ENCODE measurements around the gene L3MBTL4.
"Not testable (repeated sequence)": the region's sequence is repeated elsewhere in the genome, so short reads cannot be mapped to it uniquely, and the experiment has no call there.

Gene L3MBTL4

GRCh38 chr18:6289843-6290242 lies 124.9 kb downstream of the L3MBTL4 start:
- H3K4me1 ChIP-seq (ENCODE audit: control insufficient read depth in 1 of 2, insufficient read depth in 2 of 2, low read length in 2 of 2) = no peaks in the 10 kb centered on the region
- no peak overlapping the region for H3K27ac ChIP-seq (ENCODE audit: low read length)
- H3K36me3 ChIP-seq (ENCODE audit: control insufficient read depth in 1 of 2, insufficient read depth in 2 of 2, low read length in 2 of 2) = peaks cover 0 to 5% of the 10 kb centered on the region in 2 donors
- H3K4me3 ChIP-seq (ENCODE audit: low read depth in 1 of 2, low read length in 2 of 2) = no peak overlapping the region
- H3K9me3 ChIP-seq (ENCODE audit: control insufficient read depth in 1 of 2, low read length in 2 of 2) = no peaks in the 10 kb centered on the region
- no peaks in the 10 kb centered on the region for H3K27me3 ChIP-seq (ENCODE audit: low read depth, low read length)

GRCh38 chr18:6286585-6286984 lies 128.1 kb downstream of the L3MBTL4 start:
- Histone ChIP-seq H3K36me3 (ENCODE audit: control insufficient read depth in 1 of 2, insufficient read depth in 2 of 2, low read length in 2 of 2) (peaks cover 0 to 9% of the 10 kb centered on the region in 2 donors), H3K9me3 (ENCODE audit: control insufficient read depth in 1 of 2, low read length in 2 of 2) (no peaks in the 10 kb centered on the region), H3K27me3 (ENCODE audit: low read depth, low read length) (no peaks in the 10 kb centered on the region), H3K4me1 (ENCODE audit: control insufficient read depth in 1 of 2, insufficient read depth in 2 of 2, low read length in 2 of 2) (no peaks in the 10 kb centered on the region), H3K4me3 (ENCODE audit: low read depth in 1 of 2, low read length in 2 of 2) (no peak overlapping the region), H3K27ac (ENCODE audit: low read length) (no peak overlapping the region)

GRCh38 chr18:6284761-6285160 lies 129.9 kb downstream of the L3MBTL4 start:
- peaks cover 0 to 9% of the 10 kb centered on the region in 2 donors for H3K36me3 ChIP-seq (ENCODE audit: control insufficient read depth in 1 of 2, insufficient read depth in 2 of 2, low read length in 2 of 2)
- no peak overlapping the region for H3K4me3 ChIP-seq (ENCODE audit: low read depth in 1 of 2, low read length in 2 of 2)
- no peaks in the 10 kb centered on the region for H3K4me1 ChIP-seq (ENCODE audit: control insufficient read depth in 1 of 2, insufficient read depth in 2 of 2, low read length in 2 of 2)
- no peaks in the 10 kb centered on the region for H3K9me3 ChIP-seq (ENCODE audit: control insufficient read depth in 1 of 2, low read length in 2 of 2)
- H3K27me3 ChIP-seq (ENCODE audit: low read depth, low read length) = no peaks in the 10 kb centered on the region
- H3K27ac ChIP-seq (ENCODE audit: low read length) = no peak overlapping the region

GRCh38 chr18:6284300-6284699 lies 130.4 kb downstream of the L3MBTL4 start:
- Histone ChIP-seq H3K36me3 (ENCODE audit: control insufficient read depth in 1 of 2, insufficient read depth in 2 of 2, low read length in 2 of 2) (peaks cover 0 to 9% of the 10 kb centered on the region in 2 donors), H3K9me3 (ENCODE audit: control insufficient read depth in 1 of 2, low read length in 2 of 2) (no peaks in the 10 kb centered on the region), H3K4me1 (ENCODE audit: control insufficient read depth in 1 of 2, insufficient read depth in 2 of 2, low read length in 2 of 2) (no peaks in the 10 kb centered on the region), H3K27ac (ENCODE audit: low read length) (no peak overlapping the region), H3K4me3 (ENCODE audit: low read depth in 1 of 2, low read length in 2 of 2) (no peak overlapping the region), H3K27me3 (ENCODE audit: low read depth, low read length) (no peaks in the 10 kb centered on the region)

- Histone ChIP-seq H3K4me3 (ENCODE audit: low read depth in 1 of 2, low read length in 2 of 2) (no peak overlapping the region), H3K27me3 (ENCODE audit: low read depth, low read length) (no peaks in the 10 kb centered on the region), H3K4me1 (ENCODE audit: control insufficient read depth in 1 of 2, insufficient read depth in 2 of 2, low read length in 2 of 2) (no peaks in the 10 kb centered on the region), H3K27ac (ENCODE audit: low read length) (no peak overlapping the region), H3K36me3 (ENCODE audit: control insufficient read depth in 1 of 2, insufficient read depth in 2 of 2, low read length in 2 of 2) (peaks cover 0 to 9% of the 10 kb centered on the region in 2 donors), H3K9me3 (ENCODE audit: control insufficient read depth in 1 of 2, low read length in 2 of 2) (no peaks in the 10 kb centered on the region)
Observed at GRCh38 chr18:6281874-6282273, 132.8 kb downstream of the L3MBTL4 start.

- Histone ChIP-seq H3K27me3 (ENCODE audit: low read depth, low read length) (no peaks in the 10 kb centered on the region), H3K4me3 (ENCODE audit: low read depth in 1 of 2, low read length in 2 of 2) (no peak overlapping the region), H3K27ac (ENCODE audit: low read length) (no peak overlapping the region), H3K36me3 (ENCODE audit: control insufficient read depth in 1 of 2, insufficient read depth in 2 of 2, low read length in 2 of 2) (peaks cover 0 to 8% of the 10 kb centered on the region in 2 donors), H3K4me1 (ENCODE audit: control insufficient read depth in 1 of 2, insufficient read depth in 2 of 2, low read length in 2 of 2) (no peaks in the 10 kb centered on the region), H3K9me3 (ENCODE audit: control insufficient read depth in 1 of 2, low read length in 2 of 2) (no peaks in the 10 kb centered on the region)
Observed at GRCh38 chr18:6280211-6280743, 134.4 kb downstream of the L3MBTL4 start.

GRCh38 chr18:6279308-6279707 lies 135.4 kb downstream of the L3MBTL4 start:
- Histone ChIP-seq H3K27ac (ENCODE audit: low read length) (no peak overlapping the region), H3K27me3 (ENCODE audit: low read depth, low read length) (no peaks in the 10 kb centered on the region), H3K9me3 (ENCODE audit: control insufficient read depth in 1 of 2, low read length in 2 of 2) (no peaks in the 10 kb centered on the region), H3K4me1 (ENCODE audit: control insufficient read depth in 1 of 2, insufficient read depth in 2 of 2, low read length in 2 of 2) (no peaks in the 10 kb centered on the region), H3K36me3 (ENCODE audit: control insufficient read depth in 1 of 2, insufficient read depth in 2 of 2, low read length in 2 of 2) (no peaks in the 10 kb centered on the region), H3K4me3 (ENCODE audit: low read depth in 1 of 2, low read length in 2 of 2) (no peak overlapping the region)

- Histone ChIP-seq H3K27me3 (ENCODE audit: low read depth, low read length) (no peaks in the 10 kb centered on the region), H3K27ac (ENCODE audit: low read length) (no peak overlapping the region), H3K4me1 (ENCODE audit: control insufficient read depth in 1 of 2, insufficient read depth in 2 of 2, low read length in 2 of 2) (no peaks in the 10 kb centered on the region), H3K4me3 (ENCODE audit: low read depth in 1 of 2, low read length in 2 of 2) (no peak overlapping the region), H3K36me3 (ENCODE audit: control insufficient read depth in 1 of 2, insufficient read depth in 2 of 2, low read length in 2 of 2) (no peaks in the 10 kb centered on the region), H3K9me3 (ENCODE audit: control insufficient read depth in 1 of 2, low read length in 2 of 2) (no peaks in the 10 kb centered on the region)
Observed at GRCh38 chr18:6273423-6273822, 141.3 kb downstream of the L3MBTL4 start.

- not testable (repeated sequence) for H3K27me3 ChIP-seq (ENCODE audit: low read depth, low read length); H3K4me1 ChIP-seq (ENCODE audit: control insufficient read depth in 1 of 2, insufficient read depth in 2 of 2, low read length in 2 of 2); H3K4me3 ChIP-seq (ENCODE audit: low read depth in 1 of 2, low read length in 2 of 2); H3K27ac ChIP-seq (ENCODE audit: low read length); H3K36me3 ChIP-seq (ENCODE audit: control insufficient read depth in 1 of 2, insufficient read depth in 2 of 2, low read length in 2 of 2); H3K9me3 ChIP-seq (ENCODE audit: control insufficient read depth in 1 of 2, low read length in 2 of 2)
Observed at GRCh38 chr18:6272144-6272543, 142.6 kb downstream of the L3MBTL4 start.

GRCh38 chr18:6271585-6271984 lies 143.1 kb downstream of the L3MBTL4 start:
- no peaks in the 10 kb centered on the region for H3K27me3 ChIP-seq (ENCODE audit: low read depth, low read length)
- H3K36me3 ChIP-seq (ENCODE audit: control insufficient read depth in 1 of 2, insufficient read depth in 2 of 2, low read length in 2 of 2) = no peaks in the 10 kb centered on the region
- H3K4me3 ChIP-seq (ENCODE audit: low read depth in 1 of 2, low read length in 2 of 2) = no peak overlapping the region
- H3K27ac ChIP-seq (ENCODE audit: low read length) = no peak overlapping the region
- no peaks in the 10 kb centered on the region for H3K4me1 ChIP-seq (ENCODE audit: control insufficient read depth in 1 of 2, insufficient read depth in 2 of 2, low read length in 2 of 2)
- H3K9me3 ChIP-seq (ENCODE audit: control insufficient read depth in 1 of 2, low read length in 2 of 2) = no peaks in the 10 kb centered on the region

GRCh38 chr18:6270771-6271216 lies 143.9 kb downstream of the L3MBTL4 start:
- H3K27ac ChIP-seq (ENCODE audit: low read length) = no peak overlapping the region
- no peaks in the 10 kb centered on the region for H3K4me1 ChIP-seq (ENCODE audit: control insufficient read depth in 1 of 2, insufficient read depth in 2 of 2, low read length in 2 of 2)
- no peaks in the 10 kb centered on the region for H3K36me3 ChIP-seq (ENCODE audit: control insufficient read depth in 1 of 2, insufficient read depth in 2 of 2, low read length in 2 of 2)
- no peaks in the 10 kb centered on the region for H3K9me3 ChIP-seq (ENCODE audit: control insufficient read depth in 1 of 2, low read length in 2 of 2)
- no peaks in the 10 kb centered on the region for H3K27me3 ChIP-seq (ENCODE audit: low read depth, low read length)
- no peak overlapping the region for H3K4me3 ChIP-seq (ENCODE audit: low read depth in 1 of 2, low read length in 2 of 2)

GRCh38 chr18:6269660-6270332 lies 144.9 kb downstream of the L3MBTL4 start:
- Histone ChIP-seq H3K27me3 (ENCODE audit: low read depth, low read length) (no peaks in the 10 kb centered on the region), H3K4me3 (ENCODE audit: low read depth in 1 of 2, low read length in 2 of 2) (no peak overlapping the region), H3K4me1 (ENCODE audit: control insufficient read depth in 1 of 2, insufficient read depth in 2 of 2, low read length in 2 of 2) (no peaks in the 10 kb centered on the region)

More at GRCh38 chr18:6269660-6270332, 144.9 kb downstream of the L3MBTL4 start:
- H3K36me3 ChIP-seq (ENCODE audit: control insufficient read depth in 1 of 2, insufficient read depth in 2 of 2, low read length in 2 of 2) = no peaks in the 10 kb centered on the region
- H3K9me3 ChIP-seq (ENCODE audit: control insufficient read depth in 1 of 2, low read length in 2 of 2) = no peaks in the 10 kb centered on the region
- H3K27ac ChIP-seq (ENCODE audit: low read length) = no peak overlapping the region

All from muscle layer of duodenum (tissue), 2 donors.